Progenitor cell of endocrine pancreas (in vitro differentiated cells): ENCODE data around the gene SF3A1. TPM values are rescaled to one million over a fixed set of nuclear protein-coding genes. Genes with fewer than 3 reads are reported as not detected.

ENCODE experiments used
- DNase-seq: peaks from one replicate; pipeline ENCODE4 v3.0.0; 2021; ENCODE audit warnings: low spot score; ENCODE audit not compliant: unreplicated experiment
- H3K27ac Mint-ChIP-seq: 2 replicates; pipeline ENCODE4 v1.8.0; 2021; ENCODE audit warnings: mild to moderate bottlenecking, moderate library complexity, mixed read lengths
- H3K27me3 Mint-ChIP-seq: 2 replicates; pipeline ENCODE4 v1.8.0; 2021; ENCODE audit warnings: mixed read lengths
- H3K36me3 Mint-ChIP-seq: 2 replicates; pipeline ENCODE4 v1.8.0; 2022; ENCODE audit warnings: mixed read lengths; ENCODE audit not compliant: insufficient read depth
- H3K4me1 Mint-ChIP-seq: 2 replicates; pipeline ENCODE4 v1.8.0; 2021; ENCODE audit warnings: low read depth, mixed read lengths
- H3K4me3 Mint-ChIP-seq: 2 replicates; pipeline ENCODE4 v1.8.0; 2021; ENCODE audit warnings: low read depth, mild to moderate bottlenecking, moderate library complexity, mixed read lengths
- H3K9me3 Mint-ChIP-seq: 2 replicates; pipeline ENCODE4 v1.8.0; 2021; ENCODE audit warnings: low read depth, mixed read lengths
- CTCF ChIP-seq: fragments of 200-600 bp; sonication (generic); IDR thresholded peaks from one replicate; pipeline ENCODE4 v1.5.0; 2021; ENCODE audit warnings: antibody characterized with exemption, mild to moderate bottlenecking; ENCODE audit not compliant: unreplicated experiment
- total RNA-seq: library from RNA; stranded (reverse); gene quantifications from 2 replicates; pipeline ENCODE4 v1.2.1, GENCODE V29; 2021

Gene SF3A1
- total RNA-seq, 1 donor from 2014 or later, result 165 TPM

- H3K4me3 Mint-ChIP-seq, result no peak overlapping the region
- DNase-seq, result no peak
- H3K36me3 Mint-ChIP-seq, result peaks cover 17% of the 10 kb centered on the region
- no peak overlapping the region for H3K27ac Mint-ChIP-seq
- TF ChIP-seq CTCF, result no peak
- no peaks in the 10 kb centered on the region for H3K27me3 Mint-ChIP-seq
- no peaks in the 10 kb centered on the region for H3K9me3 Mint-ChIP-seq
- no peaks in the 10 kb centered on the region for H3K4me1 Mint-ChIP-seq
Observed at GRCh38 chr22:30337461-30337778, 19.3 kb downstream of the SF3A1 start.

- TF ChIP-seq CTCF, result no peak
- no peak overlapping the region for H3K27ac Mint-ChIP-seq
- DNase-seq, result no peak
- H3K4me1 Mint-ChIP-seq, result no peaks in the 10 kb centered on the region
- no peak overlapping the region for H3K4me3 Mint-ChIP-seq
- H3K9me3 Mint-ChIP-seq, result no peaks in the 10 kb centered on the region
- H3K27me3 Mint-ChIP-seq, result no peaks in the 10 kb centered on the region
- H3K36me3 Mint-ChIP-seq, result peaks cover 16% of the 10 kb centered on the region
Observed at GRCh38 chr22:30336752-30337460, 19.8 kb downstream of the SF3A1 start.

GRCh38 chr22:30335236-30335635, 21.5 kb downstream of the SF3A1 start:
- Mint-ChIP-seq H3K9me3 (no peaks in the 10 kb centered on the region), H3K36me3 (peaks cover 17% of the 10 kb centered on the region), H3K27me3 (no peaks in the 10 kb centered on the region), H3K4me1 (no peaks in the 10 kb centered on the region), H3K4me3 (no peak overlapping the region), H3K27ac (no peak overlapping the region)
- no peak for TF ChIP-seq CTCF
- no peak for DNase-seq

GRCh38 chr22:30334646-30335045, 22.0 kb downstream of the SF3A1 start:
- Mint-ChIP-seq H3K27me3 (no peaks in the 10 kb centered on the region), H3K4me1 (no peaks in the 10 kb centered on the region), H3K27ac (no peak overlapping the region), H3K36me3 (peaks cover 16% of the 10 kb centered on the region), H3K4me3 (no peak overlapping the region), H3K9me3 (no peaks in the 10 kb centered on the region)
- no peak for TF ChIP-seq CTCF
- no peak for DNase-seq

GRCh38 chr22:30333707-30334087, 23.0 kb downstream of the SF3A1 start:
- Mint-ChIP-seq H3K27me3 (no peaks in the 10 kb centered on the region), H3K36me3 (peaks cover 12% of the 10 kb centered on the region), H3K27ac (no peak overlapping the region), H3K4me3 (no peak overlapping the region), H3K4me1 (no peaks in the 10 kb centered on the region), H3K9me3 (no peaks in the 10 kb centered on the region)
- no peak for DNase-seq
- no peak for TF ChIP-seq CTCF
